HepG2 (cell line): Measurements from ENCODE around the gene TMEM39A.

Experiments
- BRD4 ChIP-seq: sonication (generic); formaldehyde crosslinking; IDR thresholded peaks from 2 replicates; pipeline ENCODE4 v1.4.0; 2020; ENCODE audit warnings: missing genetic modification reagents
- CEBPZ ChIP-seq: IDR thresholded peaks from 2 replicates; pipeline ENCODE4 v1.6.1; 2012; ENCODE audit warnings: low read length, improper control_type of control experiment
- CHD4 ChIP-seq: fragments of 200-600 bp; sonication (generic); IDR thresholded peaks from 2 replicates; pipeline ENCODE4 v1.7.0; 2017; ENCODE audit warnings: mild to moderate bottlenecking, low read length, borderline replicate concordance
- CTCF ChIP-seq: sonication (generic); formaldehyde crosslinking; IDR thresholded peaks from 2 replicates; pipeline ENCODE4 v1.5.0; 2020; ENCODE audit warnings: mild to moderate bottlenecking, missing genetic modification reagents, moderate library complexity
- GLI4 ChIP-seq: sonication (generic); formaldehyde crosslinking; IDR thresholded peaks from 2 replicates; pipeline ENCODE4 v1.5.1; 2020; ENCODE audit warnings: missing genetic modification reagents, mild to moderate bottlenecking, moderate library complexity, borderline replicate concordance
- NR2C2 ChIP-seq: sonication (generic); formaldehyde crosslinking; IDR thresholded peaks from 2 replicates; pipeline ENCODE4 v1.4.0; 2020; ENCODE audit warnings: missing genetic modification reagents, mild to moderate bottlenecking, moderate library complexity, borderline replicate concordance
- RFX1 ChIP-seq: fragments of 450-650 bp; IDR thresholded peaks from 2 replicates; pipeline ENCODE4 v1.6.1; 2017
- USF2 ChIP-seq, 2 experiments: sonication (generic) in 1 of 2; formaldehyde crosslinking in 1 of 2; IDR thresholded peaks; 2 replicates each; pipeline versions ENCODE4 v1.5.1 to v1.6.1; 2011 to 2020; ENCODE audit warnings: borderline replicate concordance in 1 of 2, low read depth in 1 of 2, low read length in 1 of 2, mild to moderate bottlenecking in 1 of 2, missing genetic modification reagents in 1 of 2, moderate library complexity in 1 of 2
- YY1 ChIP-seq: IDR thresholded peaks from 2 replicates; pipeline ENCODE4 v1.6.1; 2011; ENCODE audit warnings: low read length, low read depth, moderate library complexity, mild to moderate bottlenecking; ENCODE audit not compliant: insufficient read depth, insufficient replicate concordance
- ZNF607 ChIP-seq: sonication (generic); formaldehyde crosslinking; IDR thresholded peaks from 2 replicates; pipeline ENCODE4 v1.5.1; 2020; ENCODE audit warnings: missing genetic modification reagents, mild to moderate bottlenecking, borderline replicate concordance
- ZNF768 ChIP-seq: sonication (generic); formaldehyde crosslinking; IDR thresholded peaks from 2 replicates; pipeline ENCODE4 v1.4.0; 2020; ENCODE audit warnings: missing genetic modification reagents

- no peak for TF ChIP-seq CHD4
- no peak for TF ChIP-seq NR2C2 (CRISPR knock-in tag)
- no peak for TF ChIP-seq USF2 (IDR thresholded peaks at IDR 0.05; ENCODE audit: low read depth, low read length)
- TF ChIP-seq USF2 (CRISPR knock-in tag; IDR thresholded peaks at IDR 0.05; ENCODE audit: borderline replicate concordance), result no peak
- no peak for TF ChIP-seq ZNF607 (CRISPR knock-in tag)
- TF ChIP-seq CTCF (CRISPR knock-in tag), result peak; percentile 24; the same call in 1 of the 2 replicates
- TF ChIP-seq CEBPZ, result no peak
- TF ChIP-seq ZNF768 (CRISPR knock-in tag), result no peak
- no peak for TF ChIP-seq GLI4
- TF ChIP-seq YY1, result no peak
- TF ChIP-seq BRD4 (CRISPR knock-in tag), result no peak
- no peak for TF ChIP-seq RFX1
Measured at GRCh38 chr3:119420196-119420595, 43.2 kb downstream of the TMEM39A start.
